DOHH2 (cell line): ENCODE measurements around the gene PTPN22.

Experiments
- CTCF ChIP-seq: fragments of 200-600 bp; sonication (generic); IDR thresholded peaks from one replicate; pipeline ENCODE4 v1.5.1; 2014; ENCODE audit warnings: antibody characterized with exemption, mild to moderate bottlenecking, low read depth, low read length; ENCODE audit not compliant: poor library complexity, severe bottlenecking
- EZH2phosphoT487 ChIP-seq: fragments of 200-600 bp; sonication (generic); IDR thresholded peaks from 2 replicates; pipeline ENCODE4 v1.6.1; 2017; ENCODE audit warnings: borderline replicate concordance, mild to moderate bottlenecking, antibody characterized with exemption, low read length, moderate library complexity, mixed read lengths

GRCh38 chr1:113802367-113803007 lies 69.0 kb downstream of the PTPN22 start:
- TF ChIP-seq CTCF (no peak), EZH2phosphoT487 (no peak)
